Tongue (tissue), 2 donors: ENCODE data around the gene EPHA8. TPM values are rescaled to one million over a fixed set of nuclear protein-coding genes. Genes with fewer than 3 reads are reported as not detected.

Experiments
- DNase-seq: peaks from one replicate; pipeline ENCODE4 v3.0.0-alpha.2; 2015
- total RNA-seq: library from RNA; depleted of rRNA; stranded (reverse); fragments of >200 nt; gene quantifications from one replicate; pipeline ENCODE4 v1.2.3, GENCODE V29; 2014

The EPHA8 gene
- total RNA-seq, 1 donor from 2014 or later = not detected

DNA sequence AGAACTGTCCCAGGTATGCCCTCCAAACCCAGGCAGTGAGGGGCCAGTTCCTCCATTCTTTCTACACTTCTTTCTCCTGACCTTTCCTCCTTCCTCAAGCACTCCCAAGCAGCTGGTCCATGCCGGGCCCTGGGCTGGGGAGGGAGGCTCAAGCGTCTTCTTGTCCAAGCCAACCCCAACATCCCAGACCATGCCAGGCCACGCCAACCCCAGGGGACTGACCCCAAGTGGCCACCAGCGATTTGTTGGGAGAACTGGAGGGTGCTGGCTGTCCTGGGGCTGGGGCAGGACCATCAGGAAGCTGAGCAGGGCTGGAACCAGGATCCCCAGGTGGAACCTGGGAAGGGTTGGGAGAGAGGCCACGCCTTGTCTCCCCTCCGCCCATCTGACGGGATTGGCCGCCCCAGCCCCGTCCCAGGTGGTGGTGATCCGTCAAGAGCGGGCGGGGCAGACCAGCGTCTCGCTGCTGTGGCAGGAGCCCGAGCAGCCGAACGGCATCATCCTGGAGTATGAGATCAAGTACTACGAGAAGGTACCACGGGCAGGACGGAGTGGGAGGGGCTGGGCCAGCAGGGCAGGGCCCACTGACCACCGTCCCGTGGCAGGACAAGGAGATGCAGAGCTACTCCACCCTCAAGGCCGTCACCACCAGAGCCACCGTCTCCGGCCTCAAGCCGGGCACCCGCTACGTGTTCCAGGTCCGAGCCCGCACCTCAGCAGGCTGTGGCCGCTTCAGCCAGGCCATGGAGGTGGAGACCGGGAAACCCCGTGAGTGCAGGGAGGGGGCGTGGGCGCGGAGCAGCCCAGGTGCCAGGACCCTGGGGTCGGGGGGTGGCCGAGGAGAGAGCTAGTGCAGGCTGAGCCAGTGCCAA is 29.9 kb downstream of the EPHA8 start:
- DNase-seq = no peak

DNA sequence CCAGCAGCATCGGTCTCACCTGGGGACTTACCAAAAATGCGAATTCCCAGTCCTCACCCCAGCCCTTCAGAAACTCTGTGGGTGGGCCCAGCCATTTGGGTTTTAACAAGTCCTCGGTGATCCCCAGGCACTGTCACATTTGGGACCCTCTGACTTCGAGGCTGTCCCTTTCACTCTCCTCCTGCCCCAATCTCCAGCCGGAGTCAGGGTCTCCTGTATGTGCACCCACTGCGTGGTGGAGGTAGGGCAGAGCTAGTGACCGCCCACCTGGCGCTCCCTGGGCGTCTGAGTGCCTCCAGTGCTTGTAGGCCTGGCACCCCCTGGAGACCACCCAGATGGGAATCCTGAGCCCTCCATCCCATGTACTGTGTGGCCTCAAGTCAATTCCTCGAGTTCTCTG is 31.1 kb downstream of the EPHA8 start:
- no peak for DNase-seq

DNA sequence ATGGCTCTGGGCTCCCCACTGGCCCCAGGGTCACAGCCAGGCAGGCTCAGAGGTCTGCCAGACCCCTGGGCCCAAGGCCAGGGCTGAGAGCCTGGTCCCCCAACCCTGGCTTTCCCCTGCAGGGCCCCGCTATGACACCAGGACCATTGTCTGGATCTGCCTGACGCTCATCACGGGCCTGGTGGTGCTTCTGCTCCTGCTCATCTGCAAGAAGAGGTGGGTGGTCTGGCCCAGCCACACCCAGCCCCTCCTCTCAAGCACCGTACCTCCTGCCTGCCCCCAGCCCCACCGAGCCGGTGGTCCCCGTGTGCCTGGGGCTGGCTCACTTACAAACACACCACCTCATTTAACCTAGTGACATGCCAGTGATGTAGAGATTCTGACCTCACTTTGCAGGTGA is 31.8 kb downstream of the EPHA8 start:
- DNase-seq = no peak

DNA sequence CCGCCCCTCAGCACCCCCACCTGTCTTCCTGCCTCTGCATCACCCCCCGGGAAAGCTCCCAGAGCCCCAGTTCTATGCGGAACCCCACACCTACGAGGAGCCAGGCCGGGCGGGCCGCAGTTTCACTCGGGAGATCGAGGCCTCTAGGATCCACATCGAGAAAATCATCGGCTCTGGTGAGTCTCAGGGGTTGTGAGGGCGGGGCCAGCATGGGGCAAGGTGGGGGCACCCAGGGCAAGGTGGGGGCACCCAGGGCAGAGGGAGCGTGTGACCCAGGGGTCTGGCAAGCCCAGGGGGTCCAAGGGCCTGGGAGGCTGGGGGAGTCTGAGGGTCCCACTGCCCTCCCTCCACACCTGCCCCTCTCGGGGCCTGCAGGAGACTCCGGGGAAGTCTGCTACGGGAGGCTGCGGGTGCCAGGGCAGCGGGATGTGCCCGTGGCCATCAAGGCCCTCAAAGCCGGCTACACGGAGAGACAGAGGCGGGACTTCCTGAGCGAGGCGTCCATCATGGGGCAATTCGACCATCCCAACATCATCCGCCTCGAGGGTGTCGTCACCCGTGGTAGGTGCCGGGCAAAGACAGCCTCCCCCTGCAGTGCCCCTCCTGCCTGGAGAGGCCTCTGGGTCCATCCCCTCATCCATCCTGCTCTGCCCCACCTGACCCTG is 34.1 kb downstream of the EPHA8 start:
- no peak for DNase-seq

DNA sequence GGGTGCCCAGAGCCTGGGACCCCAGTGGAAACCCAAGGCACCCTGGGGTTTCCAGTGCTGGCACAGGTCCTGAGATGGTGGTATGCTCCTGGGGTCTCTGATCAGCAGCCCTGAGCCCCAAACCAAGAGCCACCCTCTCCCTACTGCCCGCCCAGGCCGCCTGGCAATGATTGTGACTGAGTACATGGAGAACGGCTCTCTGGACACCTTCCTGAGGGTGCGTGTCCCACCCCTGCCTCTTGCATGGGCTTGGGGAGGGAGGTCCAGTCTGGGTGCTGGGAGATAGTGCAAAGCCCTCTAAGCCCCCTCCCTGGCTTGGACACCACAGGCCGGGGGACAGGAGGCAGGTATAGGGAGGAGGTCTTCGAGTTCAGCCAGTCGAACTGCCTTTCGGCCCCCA is 34.7 kb downstream of the EPHA8 start:
- DNase-seq = no peak

DNA sequence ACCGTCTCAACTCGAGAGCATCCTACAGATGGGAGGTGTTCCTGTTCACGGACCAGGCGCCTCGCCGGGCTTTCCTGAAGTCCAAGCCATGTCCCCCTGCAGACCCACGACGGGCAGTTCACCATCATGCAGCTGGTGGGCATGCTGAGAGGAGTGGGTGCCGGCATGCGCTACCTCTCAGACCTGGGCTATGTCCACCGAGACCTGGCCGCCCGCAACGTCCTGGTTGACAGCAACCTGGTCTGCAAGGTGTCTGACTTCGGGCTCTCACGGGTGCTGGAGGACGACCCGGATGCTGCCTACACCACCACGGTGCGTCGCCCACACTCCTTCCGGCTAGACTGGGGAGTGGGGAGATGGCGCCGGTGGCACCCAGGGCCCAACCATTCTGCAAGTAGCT is 35.4 kb downstream of the EPHA8 start:
- DNase-seq = no peak

DNA sequence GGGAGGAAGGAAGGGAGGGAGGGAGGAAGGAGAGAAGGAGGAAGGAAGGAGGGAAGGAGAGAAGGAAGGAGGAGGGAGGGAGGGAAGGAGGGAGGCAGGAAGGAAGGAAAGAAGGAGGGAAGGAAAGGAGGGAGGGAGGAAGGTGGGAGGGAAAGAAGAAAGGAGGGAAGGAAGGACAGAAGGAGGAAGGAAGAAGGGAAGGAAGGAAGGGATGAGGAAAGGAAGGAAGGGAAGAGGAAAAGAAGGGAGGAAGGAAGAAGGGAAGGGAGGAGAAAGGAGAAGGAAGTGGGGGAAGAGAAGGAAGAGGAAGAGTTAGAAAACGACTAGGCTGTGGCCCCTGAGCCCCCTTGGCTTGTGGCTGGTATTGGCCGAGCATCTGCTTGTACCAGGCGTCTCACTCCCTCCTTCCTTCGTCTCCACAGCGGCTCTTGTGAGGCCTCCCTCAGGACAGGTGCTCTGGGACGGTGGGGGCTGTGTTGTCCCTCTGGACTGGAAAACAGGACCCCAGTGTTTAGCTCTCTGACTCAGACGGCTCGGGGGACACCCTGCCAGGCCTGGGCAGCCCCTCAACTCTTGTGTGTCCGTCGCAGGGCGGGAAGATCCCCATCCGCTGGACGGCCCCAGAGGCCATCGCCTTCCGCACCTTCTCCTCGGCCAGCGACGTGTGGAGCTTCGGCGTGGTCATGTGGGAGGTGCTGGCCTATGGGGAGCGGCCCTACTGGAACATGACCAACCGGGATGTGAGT is 37.0 kb downstream of the EPHA8 start:
- no peak for DNase-seq

DNA sequence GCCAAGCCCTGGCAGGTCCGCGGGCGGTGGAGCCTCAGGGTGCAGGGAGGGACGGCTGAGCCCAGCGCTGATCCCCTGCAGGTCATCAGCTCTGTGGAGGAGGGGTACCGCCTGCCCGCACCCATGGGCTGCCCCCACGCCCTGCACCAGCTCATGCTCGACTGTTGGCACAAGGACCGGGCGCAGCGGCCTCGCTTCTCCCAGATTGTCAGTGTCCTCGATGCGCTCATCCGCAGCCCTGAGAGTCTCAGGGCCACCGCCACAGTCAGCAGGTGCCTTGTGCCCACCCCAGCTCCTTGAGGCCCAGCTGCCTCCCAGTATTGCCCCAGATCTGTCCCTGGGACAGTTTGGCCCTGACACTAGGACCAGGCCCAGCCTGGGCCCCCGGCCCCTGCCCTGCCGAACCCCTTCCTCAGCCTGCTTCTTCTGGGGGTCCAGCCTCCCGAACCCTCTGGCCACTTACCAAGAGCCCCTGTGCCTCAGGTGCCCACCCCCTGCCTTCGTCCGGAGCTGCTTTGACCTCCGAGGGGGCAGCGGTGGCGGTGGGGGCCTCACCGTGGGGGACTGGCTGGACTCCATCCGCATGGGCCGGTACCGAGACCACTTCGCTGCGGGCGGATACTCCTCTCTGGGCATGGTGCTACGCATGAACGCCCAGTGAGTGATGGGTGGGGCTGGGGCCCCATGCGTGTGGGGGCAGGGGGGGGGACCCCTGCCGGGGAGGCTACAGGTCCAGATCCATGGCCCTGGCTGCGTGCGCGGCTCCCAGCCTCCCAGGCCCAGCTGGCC is 37.7 kb downstream of the EPHA8 start:
- no peak for DNase-seq

DNA sequence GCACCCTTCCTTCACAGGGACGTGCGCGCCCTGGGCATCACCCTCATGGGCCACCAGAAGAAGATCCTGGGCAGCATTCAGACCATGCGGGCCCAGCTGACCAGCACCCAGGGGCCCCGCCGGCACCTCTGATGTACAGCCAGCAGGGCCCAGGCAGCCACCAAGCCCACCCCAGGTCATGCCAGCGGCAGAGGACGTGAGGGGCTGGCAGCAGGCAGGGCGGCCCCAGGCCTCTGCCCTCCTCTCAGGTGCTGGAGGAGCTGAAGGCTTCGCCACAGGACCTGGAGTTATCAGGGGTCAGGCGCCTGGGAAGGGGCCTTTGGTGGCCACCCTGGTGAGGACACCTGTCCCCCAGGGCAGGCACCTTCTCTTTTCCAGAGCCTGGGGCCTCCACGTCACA is 38.3 kb downstream of the EPHA8 start:
- no peak for DNase-seq

DNA sequence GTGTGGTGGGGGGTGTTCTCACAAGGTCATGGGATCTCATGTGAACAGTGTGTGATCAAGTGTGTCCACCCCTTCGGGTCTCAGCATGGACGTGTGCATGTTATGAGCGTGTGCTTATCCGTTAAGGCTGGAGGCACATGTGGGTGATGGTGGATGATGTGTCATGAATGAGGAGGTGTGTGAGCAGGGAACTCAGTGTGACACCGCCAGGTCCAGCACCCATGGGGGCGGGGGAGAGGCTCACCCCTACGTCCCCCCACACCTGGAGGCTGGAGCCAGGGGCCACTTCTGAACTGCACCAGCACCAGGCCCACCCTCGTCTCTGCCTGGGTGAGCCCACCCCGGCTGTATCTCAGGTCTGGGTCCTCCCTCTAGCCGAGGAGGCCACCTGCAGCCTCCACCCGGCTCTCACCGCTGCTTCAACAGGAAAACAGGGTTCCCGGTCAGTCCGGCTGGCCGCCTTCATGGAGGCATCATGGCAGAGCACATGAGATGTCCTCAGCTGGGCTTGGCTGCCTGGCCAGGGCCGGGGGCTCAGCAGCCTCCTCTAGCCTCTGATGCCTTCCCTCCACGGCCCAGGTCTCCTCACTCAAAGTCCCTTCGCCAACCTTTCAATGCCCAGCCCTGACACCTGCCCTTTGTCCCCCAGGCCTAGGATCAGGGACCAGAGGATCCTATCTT is 38.9 kb downstream of the EPHA8 start:
- no peak for DNase-seq

DNA sequence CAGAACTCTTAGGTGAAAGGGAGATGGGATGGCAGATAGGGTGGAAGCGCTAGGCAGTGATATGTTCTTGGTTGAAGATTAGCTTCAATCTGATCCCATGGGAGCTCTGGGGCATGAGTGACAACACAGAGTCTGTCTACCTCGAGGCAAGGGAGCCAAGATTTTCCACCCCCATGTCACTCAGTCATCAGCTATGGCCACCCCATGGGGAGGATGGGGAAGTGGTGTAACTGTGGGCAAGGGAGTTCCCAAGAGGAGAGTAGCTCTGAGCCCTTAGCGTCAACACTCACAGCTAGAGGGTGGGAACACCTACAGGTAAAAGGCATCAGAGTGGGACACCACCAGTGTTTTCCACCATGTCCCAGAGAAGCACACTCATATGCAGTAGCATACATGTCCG is 42.9 kb downstream of the EPHA8 start:
- no peak for DNase-seq

DNA sequence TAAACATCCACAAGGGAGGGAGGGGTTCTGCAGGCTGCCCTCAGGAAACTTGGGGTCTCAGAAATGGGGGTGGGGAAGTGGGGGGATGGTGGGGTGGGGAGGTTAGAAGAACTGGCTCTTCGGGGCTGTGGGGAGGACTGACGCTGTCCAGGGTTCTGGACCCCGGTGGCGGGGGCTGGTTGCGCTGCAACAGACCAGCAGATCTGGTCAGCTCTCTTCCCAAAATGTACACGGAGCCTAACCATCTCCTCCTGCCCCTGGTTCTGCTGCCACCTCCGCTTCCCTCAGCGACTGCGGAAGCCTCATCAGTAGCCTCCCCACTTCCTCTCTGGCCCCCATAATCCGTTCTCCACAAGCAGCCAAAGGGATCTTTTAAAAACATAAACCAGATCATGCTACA is 43.9 kb downstream of the EPHA8 start:
- peak; percentile 11 for DNase-seq

DNA sequence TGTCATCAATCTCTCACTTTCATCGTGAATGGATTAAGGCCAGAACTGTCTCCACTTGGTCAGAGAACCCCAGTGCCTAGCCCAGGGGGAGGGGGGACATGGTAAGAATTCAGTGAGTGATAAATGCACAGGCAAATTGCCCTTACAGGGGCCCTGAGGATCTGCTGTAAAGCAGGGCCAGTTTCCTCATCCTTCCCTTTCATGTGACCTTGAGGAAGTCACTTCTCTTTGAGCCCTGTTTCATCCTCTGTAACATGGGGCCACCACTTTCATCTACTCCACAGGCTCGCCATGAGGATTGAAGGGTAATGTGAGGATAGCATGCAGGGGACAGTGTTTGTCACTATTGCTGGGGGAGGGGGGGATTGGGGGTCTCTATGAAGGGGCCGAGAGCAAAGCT is 45.1 kb downstream of the EPHA8 start:
- no peak for DNase-seq

DNA sequence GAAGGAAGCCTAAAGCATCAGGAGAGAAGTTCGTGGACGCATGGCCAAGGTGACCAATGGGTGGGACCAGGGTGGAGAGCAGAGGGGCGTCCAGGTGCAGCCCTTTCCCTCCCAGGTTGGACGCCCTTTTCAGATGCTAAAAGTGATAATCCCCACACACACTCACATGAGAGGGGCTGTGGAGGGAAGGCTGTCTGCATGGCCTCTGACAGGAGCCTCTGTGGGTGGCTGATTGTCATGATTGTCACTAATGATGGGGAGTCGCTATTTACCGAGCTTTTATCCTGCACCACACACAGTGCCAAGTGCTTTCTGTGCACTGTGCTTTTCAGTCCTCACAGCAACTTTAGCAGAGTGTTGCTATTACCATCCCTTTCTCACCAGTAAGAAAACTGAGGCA is 46.0 kb downstream of the EPHA8 start:
- DNase-seq = no peak

DNA sequence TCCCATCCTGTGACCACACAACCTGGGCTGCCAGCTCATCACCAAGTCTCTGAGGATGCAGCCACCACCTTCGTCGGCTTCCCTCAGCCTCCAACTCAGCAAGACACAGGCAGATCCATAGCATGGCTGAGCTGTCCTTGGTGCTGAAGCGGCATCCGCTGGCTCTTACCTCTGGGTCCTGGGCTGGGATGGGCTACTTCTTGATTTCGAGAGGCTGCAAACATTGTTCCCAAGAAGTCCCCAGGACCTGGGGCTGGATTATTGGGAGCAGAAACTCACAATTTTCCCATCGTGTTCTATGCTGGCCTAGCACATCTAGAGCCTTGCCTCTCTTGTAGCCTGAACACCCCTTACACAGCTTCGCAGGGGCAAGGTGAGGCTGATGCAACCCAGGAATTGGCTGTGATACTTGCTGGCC is 48.2 kb downstream of the EPHA8 start:
- DNase-seq = peak; percentile 86

DNA sequence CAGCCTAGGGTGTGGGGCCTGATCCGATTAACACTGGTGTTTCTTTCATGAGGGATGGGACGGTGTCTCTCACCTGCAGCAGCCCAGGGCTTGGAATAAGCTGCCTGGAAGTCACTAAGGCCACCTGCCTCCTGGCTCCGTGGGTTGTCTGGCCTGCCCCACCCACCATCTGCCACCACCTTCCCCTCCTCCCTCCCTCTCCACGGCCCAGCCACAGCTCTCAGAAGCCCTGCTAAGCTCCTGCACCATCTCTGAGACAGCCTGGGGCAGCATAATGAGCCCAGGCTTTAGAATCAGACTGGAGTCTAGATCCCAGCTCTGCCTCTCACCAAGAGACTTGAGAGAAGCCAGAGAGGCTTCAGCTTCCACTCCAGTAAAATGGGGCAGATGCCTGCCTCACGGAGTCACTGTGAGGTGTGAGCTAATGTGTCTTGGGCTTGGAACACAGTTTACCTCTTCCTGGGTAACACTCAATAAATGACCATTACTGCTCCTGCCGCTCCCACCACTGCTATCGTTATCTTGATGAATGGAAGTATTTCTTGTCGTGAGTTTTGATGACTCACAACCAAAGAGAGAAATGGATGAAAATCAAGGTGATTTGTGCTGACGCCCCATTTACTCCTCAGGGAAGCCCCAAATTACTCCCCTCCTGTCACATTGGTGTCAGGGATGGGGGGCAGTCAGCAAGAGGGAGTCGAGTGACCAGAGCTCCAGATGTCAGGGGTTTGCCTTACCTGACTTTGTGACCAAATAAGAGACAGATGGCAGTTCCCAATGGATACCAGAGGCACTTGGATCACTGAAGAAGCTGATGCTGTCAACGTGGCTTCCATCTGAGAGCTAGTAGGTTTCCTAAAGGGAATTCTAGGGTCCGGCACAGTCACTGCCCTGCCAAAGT is 49.6 kb downstream of the EPHA8 start:
- DNase-seq = no peak

DNA sequence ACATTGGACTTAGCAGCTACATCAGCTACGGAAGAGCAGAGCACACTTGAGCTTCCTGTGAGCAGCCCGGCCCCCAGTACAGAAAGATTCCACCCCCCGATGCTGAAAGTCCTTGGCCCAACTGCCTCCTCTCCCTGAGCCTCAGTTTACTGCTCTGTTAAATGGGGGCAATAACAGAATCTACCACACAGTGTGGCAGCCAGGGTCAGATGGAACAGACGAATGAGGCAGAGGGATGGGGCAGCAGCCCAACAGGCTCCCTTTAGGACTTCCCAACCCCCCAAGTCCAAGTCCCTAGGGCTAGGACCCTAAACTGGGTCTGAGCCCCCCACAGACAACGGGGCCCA is 50.3 kb downstream of the EPHA8 start:
- DNase-seq = no peak

DNA sequence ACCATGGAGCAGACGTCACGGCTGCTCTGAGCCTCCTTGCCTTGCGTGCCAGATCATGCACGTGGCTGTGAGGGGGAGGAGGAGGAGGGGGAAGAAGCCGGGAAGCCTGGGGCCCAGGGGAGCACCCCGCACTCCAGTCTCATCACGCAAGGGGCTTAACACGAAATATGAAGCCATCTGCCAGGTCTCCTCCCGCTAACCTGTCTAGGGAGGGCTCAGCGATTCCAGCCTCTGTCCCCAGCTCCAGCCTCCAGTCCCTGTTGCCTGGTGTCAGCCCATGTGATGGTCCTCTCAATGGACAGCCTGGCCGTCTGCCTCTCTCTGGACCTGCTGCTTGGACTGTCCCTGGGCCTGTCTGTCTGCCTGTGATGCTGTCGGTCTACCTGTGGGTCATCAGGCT is 50.7 kb downstream of the EPHA8 start:
- DNase-seq = no peak

DNA sequence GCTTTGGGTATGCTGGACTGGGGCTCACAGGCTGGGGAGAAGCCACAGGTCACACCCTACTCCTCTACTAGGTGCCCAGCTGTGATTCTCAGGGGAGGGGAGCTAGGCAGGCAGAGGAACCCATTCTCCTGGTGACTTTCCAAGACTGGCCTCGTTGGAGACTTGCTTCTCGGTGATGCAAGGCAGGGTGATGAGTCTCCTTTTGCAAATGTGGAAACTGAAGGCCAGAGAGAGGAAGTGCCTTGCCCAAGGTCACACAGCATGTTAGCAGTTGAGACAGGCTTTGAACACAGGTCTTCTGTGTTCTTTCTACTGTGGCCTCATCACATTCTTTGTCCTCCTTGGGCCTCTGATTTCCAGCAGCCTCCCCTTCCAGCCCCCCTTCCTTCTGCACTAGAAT is 52.6 kb downstream of the EPHA8 start:
- no peak for DNase-seq

DNA sequence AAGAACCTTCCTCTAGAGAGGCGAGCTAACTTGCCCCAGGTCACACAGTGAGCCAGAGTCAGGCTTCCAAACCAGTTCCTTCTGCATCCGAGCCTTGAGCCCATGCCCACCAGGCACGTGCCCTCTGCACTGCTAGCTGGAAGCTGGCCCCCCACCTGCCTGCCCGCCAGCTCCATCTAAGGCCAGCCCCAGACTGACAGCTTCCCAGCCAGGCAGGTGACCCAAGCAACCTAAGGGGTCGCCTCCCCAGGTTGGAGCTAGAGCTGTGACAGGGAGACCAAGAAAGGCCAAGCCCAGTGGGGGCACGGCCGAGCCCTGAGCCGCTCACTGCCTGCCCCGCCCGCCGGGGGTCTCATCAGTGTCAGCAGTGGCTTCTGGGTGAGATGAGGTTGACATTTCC is 53.3 kb downstream of the EPHA8 start:
- DNase-seq = no peak

DNA sequence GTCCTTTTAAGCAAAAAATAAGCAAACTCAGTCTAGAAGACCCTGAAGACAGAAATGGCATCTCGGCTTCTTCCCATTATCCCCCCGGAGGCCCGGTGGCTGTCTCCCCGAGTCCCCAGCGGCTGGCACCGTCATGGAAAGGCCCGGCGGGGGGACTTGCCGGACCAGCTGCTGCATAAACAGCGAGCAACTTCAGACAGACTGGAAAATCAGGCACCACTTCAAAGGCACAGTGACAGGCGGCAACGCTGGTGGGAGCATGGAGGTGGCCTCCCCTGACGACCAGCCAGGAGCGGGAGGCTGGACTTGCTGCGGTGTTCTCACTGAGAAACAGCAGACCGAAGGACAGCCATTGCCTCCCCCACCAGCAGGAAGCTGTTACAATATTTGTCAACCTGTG is 54.8 kb downstream of the EPHA8 start:
- no peak for DNase-seq
